WTC11 (cell line): Measurements from ENCODE around the gene DHCR7. TPM values are rescaled to one million over a fixed set of nuclear protein-coding genes. Genes with fewer than 3 reads are reported as not detected.

Experiments used
- ATAC-seq: fragments of 200-7000 bp; cut with Tn5 transposase; 2 replicates; pipeline ENCODE4 v1.10.0; 2021; ENCODE audit warnings: mild to moderate bottlenecking, moderate library complexity
- CTCF ChIA-PET: fragments of 300-600 bp; sonication (Branson Sonifier 250); formaldehyde crosslinking; loops from one replicate; lab custom pipeline; 2021; ENCODE audit warnings: antibody characterized with exemption; lab: Charles Lee
- POLR2A ChIA-PET: fragments of 350-600 bp; sonication (Branson Sonifier 250); formaldehyde crosslinking; loops from one replicate; lab custom pipeline; 2021; ENCODE audit warnings: antibody characterized with exemption; lab: Charles Lee
- DNase-seq: peaks from one replicate; pipeline ENCODE4 v3.0.0; 2021; ENCODE audit warnings: low spot score
- H3K27ac Mint-ChIP-seq: 2 replicates; pipeline ENCODE4 v1.8.0; 2021; ENCODE audit warnings: mixed read lengths
- H3K27me3 Mint-ChIP-seq: 2 replicates; pipeline ENCODE4 v1.8.0; 2021; ENCODE audit warnings: low read depth, mild to moderate bottlenecking, moderate library complexity, mixed read lengths
- H3K36me3 Mint-ChIP-seq: 2 replicates; pipeline ENCODE4 v1.8.0; 2021; ENCODE audit warnings: mixed read lengths
- H3K4me1 Mint-ChIP-seq: 2 replicates; pipeline ENCODE4 v1.8.0; 2022; ENCODE audit warnings: mixed read lengths
- H3K4me3 Mint-ChIP-seq: 2 replicates; pipeline ENCODE4 v1.8.0; 2021; ENCODE audit warnings: mild to moderate bottlenecking, moderate library complexity, mixed read lengths
- H3K9me3 Mint-ChIP-seq: 2 replicates; pipeline ENCODE4 v1.8.0; 2021; ENCODE audit warnings: mixed read lengths
- AFF4 ChIP-seq: sonication (generic); formaldehyde crosslinking; IDR thresholded peaks from 2 replicates; pipeline ENCODE4 v1.8.1; 2023; ENCODE audit warnings: mild to moderate bottlenecking, missing genetic modification reagents, borderline replicate concordance
- CREB1 ChIP-seq: sonication (generic); formaldehyde crosslinking; IDR thresholded peaks from 2 replicates; pipeline ENCODE4 v1.8.0; 2023; ENCODE audit warnings: mild to moderate bottlenecking, missing genetic modification reagents
- CREM ChIP-seq: sonication (generic); formaldehyde crosslinking; IDR thresholded peaks from 2 replicates; pipeline ENCODE4 v1.8.1; 2022; ENCODE audit warnings: mild to moderate bottlenecking, missing genetic modification reagents, moderate library complexity
- E2F1 ChIP-seq: sonication (generic); formaldehyde crosslinking; IDR thresholded peaks from 2 replicates; pipeline ENCODE4 v1.8.0; 2022; ENCODE audit warnings: mild to moderate bottlenecking, missing genetic modification reagents
- ELF4 ChIP-seq: sonication (generic); formaldehyde crosslinking; IDR thresholded peaks from 2 replicates; pipeline ENCODE4 v1.8.1; 2022; ENCODE audit warnings: low read depth, mild to moderate bottlenecking, moderate library complexity, missing genetic modification reagents
- GABPB1 ChIP-seq: sonication (generic); formaldehyde crosslinking; IDR thresholded peaks from 2 replicates; pipeline ENCODE4 v1.8.1; 2023; ENCODE audit warnings: mild to moderate bottlenecking, missing genetic modification reagents
- GTF2I ChIP-seq: fragments of 250-450 bp; sonication (Bioruptor Pico); conservative IDR thresholded peaks from 2 replicates; pipeline ENCODE4 v1.4.0; 2021; ENCODE audit warnings: mild to moderate bottlenecking
- HMGA2 ChIP-seq: fragments of 250-450 bp; sonication (Bioruptor Pico); IDR thresholded peaks from 2 replicates; pipeline ENCODE4 v1.4.0; 2021; ENCODE audit warnings: mild to moderate bottlenecking, moderate library complexity
- IRF2 ChIP-seq: sonication (generic); formaldehyde crosslinking; IDR thresholded peaks from 2 replicates; pipeline ENCODE4 v1.8.0; 2022; ENCODE audit warnings: low read depth, missing genetic modification reagents, borderline replicate concordance
- NFE2L1 ChIP-seq: sonication (generic); formaldehyde crosslinking; IDR thresholded peaks from 2 replicates; pipeline ENCODE4 v1.8.1; 2023; ENCODE audit warnings: missing genetic modification reagents
- NFYB ChIP-seq: sonication (generic); formaldehyde crosslinking; conservative IDR thresholded peaks from 2 replicates; pipeline ENCODE4 v1.8.0; 2022; ENCODE audit warnings: low read depth, missing genetic modification reagents
- NR2C2 ChIP-seq: sonication (generic); formaldehyde crosslinking; IDR thresholded peaks from 2 replicates; pipeline ENCODE4 v1.8.0; 2022; ENCODE audit warnings: mild to moderate bottlenecking, missing genetic modification reagents
- OVOL2 ChIP-seq: fragments of 250-450 bp; sonication (Bioruptor Pico); IDR thresholded peaks from 2 replicates; pipeline ENCODE4 v1.9.0; 2021; ENCODE audit warnings: mild to moderate bottlenecking, borderline replicate concordance
- PRRX2 ChIP-seq: fragments of 250-450 bp; sonication (Bioruptor Pico); IDR thresholded peaks from 2 replicates; pipeline ENCODE4 v1.8.0; 2021; ENCODE audit warnings: mild to moderate bottlenecking
- STAT6 ChIP-seq: sonication (generic); formaldehyde crosslinking; conservative IDR thresholded peaks from 2 replicates; pipeline ENCODE4 v1.8.1; 2023; ENCODE audit warnings: mild to moderate bottlenecking, low read depth, missing genetic modification reagents, moderate library complexity
- TCF7 ChIP-seq: sonication (generic); formaldehyde crosslinking; IDR thresholded peaks from 2 replicates; pipeline ENCODE4 v1.8.0; 2022; ENCODE audit warnings: mild to moderate bottlenecking, low read depth, missing genetic modification reagents, moderate library complexity
- USF2 ChIP-seq: sonication (generic); formaldehyde crosslinking; IDR thresholded peaks from 2 replicates; pipeline ENCODE4 v1.8.1; 2023; ENCODE audit warnings: mild to moderate bottlenecking, missing genetic modification reagents, moderate library complexity
- ZMAT4 ChIP-seq: fragments of 250-450 bp; sonication (Bioruptor Pico); IDR thresholded peaks from 2 replicates; pipeline ENCODE4 v1.9.0; 2021; ENCODE audit warnings: mild to moderate bottlenecking
- ZNF396 ChIP-seq: fragments of 250-450 bp; sonication (Bioruptor Pico); IDR thresholded peaks from 2 replicates; pipeline ENCODE4 v1.8.0; 2021; ENCODE audit warnings: mild to moderate bottlenecking, moderate library complexity, borderline replicate concordance
- total RNA-seq: library from RNA; stranded (reverse); gene quantifications from 3 replicates; pipeline ENCODE4 v1.2.3, GENCODE V29; 2021

The DHCR7 gene
- total RNA-seq, 1 experiment from 2014 or later = 104 TPM

- no peaks in the 10 kb centered on the region; the same call in 1 of the 2 replicates for H3K27me3 Mint-ChIP-seq
- H3K4me1 Mint-ChIP-seq = 0 out of 2 replicates have a peak, but pooled peaks cover 3% of the 10 kb centered on the region
- no peak for DNase-seq
- no peak for ATAC-seq
- H3K4me3 Mint-ChIP-seq = no peak overlapping the region
- H3K27ac Mint-ChIP-seq = no peak overlapping the region
- CTCF ChIA-PET = interaction anchor here (1.4 kb wide), 1 partner anchor 129 kb away, joined by 4 read pairs; no protein-coding TSS in a partner anchor
- POLR2A ChIA-PET = interaction anchor here (0.7 kb wide), 1 partner anchor 14 kb away, joined by 3 read pairs; the partner anchor contains the start of gene DHCR7
- TF ChIP-seq GABPB1 = 0 out of 2 replicates have a peak, but pooled peaks have one; percentile 30
- TF ChIP-seq HMGA2 (CRISPR knock-in tag) = no peak
- no peak for TF ChIP-seq IRF2
- TF ChIP-seq OVOL2 = no peak
- TF ChIP-seq, all 79 proteins: peak for 1
- Mint-ChIP-seq H3K9me3 (no peaks in the 10 kb centered on the region), H3K36me3 (peaks cover 31% of the 10 kb centered on the region)
Observed at GRCh38 chr11:71433648-71434450, 14.3 kb downstream of the DHCR7 start.

GRCh38 chr11:71432761-71433647 is 15.2 kb downstream of the DHCR7 start:
- ChIA-PET CTCF (interaction anchor here (1.4 kb wide), 1 partner anchor 130 kb away, joined by 4 read pairs; no protein-coding TSS in a partner anchor), POLR2A (interaction anchor here (0.7 kb wide), 1 partner anchor 15 kb away, joined by 3 read pairs; the partner anchor contains the start of gene DHCR7)
- Mint-ChIP-seq H3K36me3 (peaks cover 22% of the 10 kb centered on the region), H3K4me3 (no peak overlapping the region), H3K4me1 (0 out of 2 replicates have a peak, but pooled peaks cover 3% of the 10 kb centered on the region), H3K27ac (peak overlapping the region; percentile 70; the same call in 1 of the 2 replicates), H3K27me3 (no peaks in the 10 kb centered on the region; the same call in 1 of the 2 replicates), H3K9me3 (peaks cover 7% of the 10 kb centered on the region)
- DNase-seq = no peak
- ATAC-seq = no peak
- TF ChIP-seq NFYB (CRISPR knock-in tag) = no peak
- TF ChIP-seq NFE2L1 = no peak
- TF ChIP-seq PRRX2 (CRISPR knock-in tag) = no peak
- TF ChIP-seq NR2C2 (CRISPR knock-in tag) = no peak
- no peak for TF ChIP-seq CREM (CRISPR knock-in tag)

- Mint-ChIP-seq H3K27me3 (no peaks in the 10 kb centered on the region; the same call in 1 of the 2 replicates), H3K9me3 (peaks cover 12% of the 10 kb centered on the region), H3K27ac (no peak overlapping the region), H3K36me3 (peaks cover 14% of the 10 kb centered on the region), H3K4me3 (no peak overlapping the region), H3K4me1 (0 out of 2 replicates have a peak, but pooled peaks cover 3% of the 10 kb centered on the region)
- ATAC-seq = peak; percentile 49
- CTCF ChIA-PET = interaction anchor here (0.9 kb wide), 1 partner anchor 13 kb away, joined by 3 read pairs; no protein-coding TSS in a partner anchor
- DNase-seq = no peak
- POLR2A ChIA-PET = no interaction called here
- TF ChIP-seq E2F1 (CRISPR knock-in tag) (no peak), HMGA2 (CRISPR knock-in tag) (no peak), ZMAT4 (CRISPR knock-in tag) (no peak), TCF7 (CRISPR knock-in tag) (no peak), CREB1 (CRISPR knock-in tag) (no peak), AFF4 (no peak), USF2 (no peak), STAT6 (CRISPR knock-in tag) (no peak), GTF2I (CRISPR knock-in tag) (no peak), ZNF396 (CRISPR knock-in tag) (no peak), ELF4 (CRISPR knock-in tag) (no peak)
Observed at GRCh38 chr11:71431271-71431670, 16.9 kb downstream of the DHCR7 start.
